ENCODE measurements around the gene UBE2V1. TPM values are rescaled to one million over a fixed set of nuclear protein-coding genes. Genes with fewer than 3 reads are reported as not detected.

UBE2V1 gene
- total and polyA plus RNA-seq, 2 of the 13 experiments (the other 11 are each of a cell fraction or from before 2014, with no cell fraction given), result 81.3 to 132 TPM

DNA sequence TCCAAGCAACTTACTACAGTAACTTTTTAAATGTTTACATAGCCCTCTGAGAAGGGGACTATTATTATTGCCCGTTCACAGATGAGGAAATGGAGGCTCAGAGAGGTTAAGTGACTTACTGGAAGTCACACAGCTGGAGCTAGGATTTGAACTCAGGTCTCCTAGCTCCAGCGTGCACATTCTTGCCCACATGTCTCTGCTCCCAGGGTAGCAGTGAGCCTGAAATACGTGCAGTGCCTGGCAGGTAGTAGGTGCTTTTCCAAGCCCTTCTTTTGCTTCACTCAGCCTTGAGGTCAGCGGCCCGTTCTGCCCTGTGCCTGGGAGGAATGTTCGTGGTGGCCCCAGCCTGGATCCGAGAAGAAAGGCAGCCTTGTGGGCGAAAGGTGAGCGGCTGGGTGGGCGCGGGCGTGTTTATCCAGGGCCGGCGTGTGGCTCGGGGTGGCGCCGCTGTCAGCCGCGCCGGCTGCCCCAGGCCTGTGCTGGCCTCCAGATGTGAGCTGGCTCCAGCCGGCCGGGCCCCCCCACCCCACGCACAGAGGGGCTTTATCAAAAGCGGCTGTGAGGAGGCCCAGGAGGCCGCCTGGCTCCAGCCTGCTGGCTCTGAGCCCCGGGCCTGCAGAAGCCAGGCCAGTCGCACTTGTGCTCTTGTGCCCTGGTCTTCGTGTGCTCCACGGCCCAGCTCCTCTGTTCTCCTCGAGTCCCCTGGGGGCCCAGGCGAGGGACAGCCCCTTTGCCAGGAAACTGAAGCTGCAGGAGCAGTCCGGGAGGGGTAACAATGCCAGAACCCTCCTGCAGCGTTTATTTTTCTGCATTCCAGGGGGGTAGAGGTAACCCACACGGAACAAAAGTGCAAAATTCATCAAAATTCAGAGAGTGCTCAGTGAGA is 58.1 kb downstream of the UBE2V1 start (continued):
- TF ChIP-seq ZNF460 (CRISPR knock-in tag; IDR thresholded peaks at IDR 0.05; ENCODE audit: borderline replicate concordance) (0 out of 2 replicates have a peak, but pooled peaks have one; percentile 18), ZNF329 (CRISPR knock-in tag; IDR thresholded peaks at IDR 0.05; ENCODE audit: low read depth) (no peak), ZNF230 (CRISPR knock-in tag; IDR thresholded peaks at IDR 0.05) (peak; percentile 80; the same call in 1 of the 2 replicates), ZSCAN20 (CRISPR knock-in tag; IDR thresholded peaks at IDR 0.05; ENCODE audit: borderline replicate concordance) (no peak), ZNF317 (CRISPR knock-in tag; IDR thresholded peaks at IDR 0.05) (peak; percentile 24; the same call in 1 of the 2 replicates), ZKSCAN1 (IDR thresholded peaks at IDR 0.05; ENCODE audit: low read length) (peak; percentile 94), FOXO1 (CRISPR knock-in tag; IDR thresholded peaks at IDR 0.05) (0 out of 2 replicates have a peak, but pooled peaks have one; percentile 19), AKAP8 (CRISPR knock-in tag; IDR thresholded peaks at IDR 0.05) (0 out of 2 replicates have a peak, but pooled peaks have one; percentile 65), IRX3 (CRISPR knock-in tag; IDR thresholded peaks at IDR 0.05; ENCODE audit: borderline replicate concordance, low read depth) (no peak), SETDB1 (CRISPR knock-in tag; IDR thresholded peaks at IDR 0.05; ENCODE audit: borderline replicate concordance) (0 out of 2 replicates have a peak, but pooled peaks have one; percentile 68), MTA3 (CRISPR knock-in tag; IDR thresholded peaks at IDR 0.05) (no peak), TAF15 (IDR thresholded peaks at IDR 0.05; ENCODE audit: low read depth, low read length, poor library complexity, severe bottlenecking) (peak; percentile 96), MIXL1 (CRISPR knock-in tag; IDR thresholded peaks at IDR 0.05) (no peak), SPEN (CRISPR knock-in tag; IDR thresholded peaks at IDR 0.05; ENCODE audit: low read depth) (peak; percentile 59; the same call in 1 of the 2 replicates)
- TF ChIP-seq, protein P1, sequence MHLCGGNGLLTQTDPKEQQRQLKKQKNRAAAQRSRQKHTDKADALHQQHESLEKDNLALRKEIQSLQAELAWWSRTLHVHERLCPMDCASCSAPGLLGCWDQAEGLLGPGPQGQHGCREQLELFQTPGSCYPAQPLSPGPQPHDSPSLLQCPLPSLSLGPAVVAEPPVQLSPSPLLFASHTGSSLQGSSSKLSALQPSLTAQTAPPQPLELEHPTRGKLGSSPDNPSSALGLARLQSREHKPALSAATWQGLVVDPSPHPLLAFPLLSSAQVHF (CRISPR knock-in tag; IDR thresholded peaks at IDR 0.05), result no peak
- TF ChIP-seq, protein P2, sequence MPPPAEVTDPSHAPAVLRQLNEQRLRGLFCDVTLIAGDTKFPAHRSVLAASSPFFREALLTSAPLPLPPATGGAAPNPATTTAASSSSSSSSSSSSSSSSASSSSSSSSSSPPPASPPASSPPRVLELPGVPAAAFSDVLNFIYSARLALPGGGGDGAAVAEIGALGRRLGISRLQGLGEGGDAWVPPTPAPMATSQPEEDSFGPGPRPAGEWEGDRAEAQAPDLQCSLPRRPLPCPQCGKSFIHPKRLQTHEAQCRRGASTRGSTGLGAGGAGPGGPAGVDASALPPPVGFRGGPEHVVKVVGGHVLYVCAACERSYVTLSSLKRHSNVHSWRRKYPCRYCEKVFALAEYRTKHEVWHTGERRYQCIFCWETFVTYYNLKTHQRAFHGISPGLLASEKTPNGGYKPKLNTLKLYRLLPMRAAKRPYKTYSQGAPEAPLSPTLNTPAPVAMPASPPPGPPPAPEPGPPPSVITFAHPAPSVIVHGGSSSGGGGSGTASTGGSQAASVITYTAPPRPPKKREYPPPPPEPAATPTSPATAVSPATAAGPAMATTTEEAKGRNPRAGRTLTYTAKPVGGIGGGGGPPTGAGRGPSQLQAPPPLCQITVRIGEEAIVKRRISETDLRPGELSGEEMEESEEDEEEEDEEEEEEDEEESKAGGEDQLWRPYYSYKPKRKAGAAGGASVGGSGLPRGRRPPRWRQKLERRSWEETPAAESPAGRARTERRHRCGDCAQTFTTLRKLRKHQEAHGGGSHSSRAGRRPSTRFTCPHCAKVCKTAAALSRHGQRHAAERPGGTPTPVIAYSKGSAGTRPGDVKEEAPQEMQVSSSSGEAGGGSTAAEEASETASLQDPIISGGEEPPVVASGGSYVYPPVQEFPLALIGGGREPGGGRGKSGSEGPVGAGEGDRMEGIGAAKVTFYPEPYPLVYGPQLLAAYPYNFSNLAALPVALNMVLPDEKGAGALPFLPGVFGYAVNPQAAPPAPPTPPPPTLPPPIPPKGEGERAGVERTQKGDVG (CRISPR knock-in tag; IDR thresholded peaks at IDR 0.05; ENCODE audit: borderline replicate concordance), result peak; percentile 65; the same call in 1 of the 2 replicates
- TF ChIP-seq, protein P3, sequence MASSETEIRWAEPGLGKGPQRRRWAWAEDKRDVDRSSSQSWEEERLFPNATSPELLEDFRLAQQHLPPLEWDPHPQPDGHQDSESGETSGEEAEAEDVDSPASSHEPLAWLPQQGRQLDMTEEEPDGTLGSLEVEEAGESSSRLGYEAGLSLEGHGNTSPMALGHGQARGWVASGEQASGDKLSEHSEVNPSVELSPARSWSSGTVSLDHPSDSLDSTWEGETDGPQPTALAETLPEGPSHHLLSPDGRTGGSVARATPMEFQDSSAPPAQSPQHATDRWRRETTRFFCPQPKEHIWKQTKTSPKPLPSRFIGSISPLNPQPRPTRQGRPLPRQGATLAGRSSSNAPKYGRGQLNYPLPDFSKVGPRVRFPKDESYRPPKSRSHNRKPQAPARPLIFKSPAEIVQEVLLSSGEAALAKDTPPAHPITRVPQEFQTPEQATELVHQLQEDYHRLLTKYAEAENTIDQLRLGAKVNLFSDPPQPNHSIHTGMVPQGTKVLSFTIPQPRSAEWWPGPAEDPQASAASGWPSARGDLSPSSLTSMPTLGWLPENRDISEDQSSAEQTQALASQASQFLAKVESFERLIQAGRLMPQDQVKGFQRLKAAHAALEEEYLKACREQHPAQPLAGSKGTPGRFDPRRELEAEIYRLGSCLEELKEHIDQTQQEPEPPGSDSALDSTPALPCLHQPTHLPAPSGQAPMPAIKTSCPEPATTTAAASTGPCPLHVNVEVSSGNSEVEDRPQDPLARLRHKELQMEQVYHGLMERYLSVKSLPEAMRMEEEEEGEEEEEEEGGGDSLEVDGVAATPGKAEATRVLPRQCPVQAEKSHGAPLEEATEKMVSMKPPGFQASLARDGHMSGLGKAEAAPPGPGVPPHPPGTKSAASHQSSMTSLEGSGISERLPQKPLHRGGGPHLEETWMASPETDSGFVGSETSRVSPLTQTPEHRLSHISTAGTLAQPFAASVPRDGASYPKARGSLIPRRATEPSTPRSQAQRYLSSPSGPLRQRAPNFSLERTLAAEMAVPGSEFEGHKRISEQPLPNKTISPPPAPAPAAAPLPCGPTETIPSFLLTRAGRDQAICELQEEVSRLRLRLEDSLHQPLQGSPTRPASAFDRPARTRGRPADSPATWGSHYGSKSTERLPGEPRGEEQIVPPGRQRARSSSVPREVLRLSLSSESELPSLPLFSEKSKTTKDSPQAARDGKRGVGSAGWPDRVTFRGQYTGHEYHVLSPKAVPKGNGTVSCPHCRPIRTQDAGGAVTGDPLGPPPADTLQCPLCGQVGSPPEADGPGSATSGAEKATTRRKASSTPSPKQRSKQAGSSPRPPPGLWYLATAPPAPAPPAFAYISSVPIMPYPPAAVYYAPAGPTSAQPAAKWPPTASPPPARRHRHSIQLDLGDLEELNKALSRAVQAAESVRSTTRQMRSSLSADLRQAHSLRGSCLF (CRISPR knock-in tag; IDR thresholded peaks at IDR 0.05; ENCODE audit: borderline replicate concordance), result no peak
